ENCODE data around the gene KCNJ12.
"Not testable (repeated sequence)": the region's sequence is repeated elsewhere in the genome, so short reads cannot be mapped to it uniquely, and the experiment has no call there.

Gene KCNJ12

DNA sequence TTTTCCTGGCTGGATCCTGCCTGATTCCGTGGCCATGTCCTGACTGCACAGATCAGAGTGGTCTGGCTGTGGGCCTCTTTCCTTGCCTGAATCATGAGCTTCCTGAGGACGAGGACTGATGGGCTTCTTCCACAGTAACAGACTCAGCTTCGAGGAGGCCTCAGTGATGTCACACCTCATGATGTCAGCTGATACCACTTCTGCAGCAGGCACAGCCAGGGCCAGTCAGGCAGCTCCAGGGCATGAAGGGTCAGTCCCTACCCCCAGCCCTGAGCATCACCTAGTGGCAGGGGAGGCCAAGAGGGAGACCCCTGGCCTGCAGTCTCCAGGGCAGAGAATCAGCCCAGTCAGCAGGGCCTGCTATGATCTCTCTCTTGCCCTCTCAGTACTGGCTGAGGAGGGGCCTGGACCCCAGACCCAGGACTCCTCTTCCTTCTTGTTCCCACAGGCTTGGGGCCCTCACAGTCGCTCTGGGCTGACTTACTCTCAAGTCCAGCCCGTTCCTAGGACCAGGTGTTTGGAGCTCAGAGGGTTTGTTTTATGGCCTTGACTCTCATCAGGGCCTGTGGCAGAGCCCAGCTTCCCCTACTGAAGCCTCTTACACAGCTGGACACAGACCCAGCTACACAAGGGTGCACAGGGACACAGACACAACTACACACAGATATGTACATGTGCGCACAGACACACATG is 26.7 kb upstream of the KCNJ12 start:
- DNase-seq, result not testable (repeated sequence)

DNA sequence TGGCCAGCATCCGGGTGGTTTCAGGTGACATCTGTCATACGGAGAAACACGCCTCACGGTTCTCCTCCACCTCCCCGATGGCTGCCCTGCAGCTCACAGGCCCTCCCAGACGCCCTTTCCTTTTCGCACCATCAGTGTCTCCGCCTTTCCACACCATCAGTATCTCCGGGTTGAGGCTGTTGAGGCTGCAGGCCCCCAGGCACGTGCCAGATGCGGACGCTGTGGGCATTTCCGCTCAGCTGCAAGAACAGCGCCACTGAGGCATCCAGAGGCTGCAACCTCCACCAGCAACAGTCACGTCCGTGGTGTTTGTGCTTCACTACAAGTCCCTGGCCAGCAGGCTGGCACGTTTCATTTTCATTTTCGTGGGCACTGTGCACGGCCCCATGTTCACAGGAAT is 25.7 kb upstream of the KCNJ12 start:
- not testable (repeated sequence) for DNase-seq

DNA sequence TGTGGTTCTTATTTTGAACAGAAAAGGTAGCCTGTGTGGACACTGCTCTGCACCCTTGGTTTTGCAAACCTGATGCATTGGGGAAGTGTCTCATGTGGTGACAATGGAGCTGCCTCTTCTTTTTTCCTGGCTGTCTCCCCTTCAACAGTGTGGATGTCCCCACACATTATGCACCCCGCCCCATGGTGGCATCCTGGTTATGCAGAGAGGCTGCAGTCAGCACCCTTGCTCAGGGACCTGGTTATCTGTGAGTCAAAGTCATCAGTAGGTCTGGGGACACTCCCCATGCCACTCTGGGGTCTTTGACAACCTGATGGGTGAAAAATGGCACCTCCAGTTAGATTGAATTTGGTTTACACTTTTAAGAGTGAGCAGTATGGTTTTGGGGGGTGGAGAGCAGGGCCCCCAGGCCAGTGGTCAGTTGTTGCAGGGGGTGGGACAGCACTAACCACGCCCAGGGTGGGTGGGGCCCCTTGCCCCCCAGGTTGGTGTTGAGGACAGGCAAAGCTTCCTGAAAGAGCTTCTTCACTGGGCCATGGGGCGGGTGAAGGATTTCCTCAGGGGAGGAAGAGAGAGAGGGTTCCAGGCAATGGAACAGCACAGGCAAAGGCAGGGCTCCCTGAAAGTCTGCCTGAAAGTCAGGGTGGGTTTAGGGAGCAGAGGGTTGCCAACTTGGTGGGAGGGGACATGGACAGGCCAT is 24.6 kb upstream of the KCNJ12 start:
- no peak for DNase-seq

DNA sequence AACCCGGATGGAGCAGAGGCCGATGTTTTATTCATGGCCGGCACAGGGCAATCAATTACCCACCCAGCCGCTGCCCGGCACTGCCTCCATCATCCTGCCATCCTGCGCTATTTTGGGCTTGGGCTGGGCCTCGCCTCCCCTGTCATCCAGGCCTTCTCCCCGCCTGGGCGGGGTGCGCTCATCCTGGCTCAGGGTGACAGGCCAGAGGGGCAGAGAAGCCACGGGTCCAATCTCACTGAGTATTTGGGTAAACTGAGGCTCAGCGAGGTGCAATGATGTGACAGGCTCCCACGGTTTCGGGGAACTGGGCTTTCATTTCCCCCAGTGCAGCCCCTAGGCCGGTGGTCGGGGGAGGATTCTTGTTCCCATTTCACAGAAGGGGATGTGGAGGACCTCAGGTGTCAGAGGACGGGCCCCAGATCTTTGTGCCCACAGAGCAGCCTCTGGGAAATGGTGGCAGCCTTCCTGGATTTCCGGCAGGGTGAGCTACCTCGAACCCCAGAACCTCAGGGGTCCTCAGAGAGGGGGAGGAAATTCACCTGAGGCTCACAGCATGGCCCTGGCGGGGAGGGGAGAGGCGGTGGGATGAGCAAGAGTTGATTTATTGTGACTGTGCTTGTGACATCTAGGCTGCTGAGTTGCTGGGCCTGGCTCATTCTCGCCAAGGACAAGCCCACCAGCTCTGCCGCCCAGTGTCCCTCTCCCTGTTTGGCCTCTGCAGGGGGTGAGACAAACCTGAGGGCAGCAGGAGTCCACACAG is 23.8 kb upstream of the KCNJ12 start:
- no peak for DNase-seq

DNA sequence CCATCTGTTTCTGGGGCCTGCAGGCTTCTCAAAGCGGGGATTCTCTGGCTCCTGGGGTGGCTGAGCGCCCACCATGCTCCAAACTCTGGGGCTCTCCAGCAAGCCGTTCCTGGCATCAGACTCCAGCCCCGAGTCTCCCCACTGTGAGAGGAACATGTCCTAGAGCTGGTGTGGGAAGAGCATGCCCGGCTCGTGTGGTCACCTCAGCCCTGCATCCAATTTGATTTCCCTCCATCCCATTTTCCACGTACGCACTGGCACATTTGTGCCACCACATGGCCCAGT is 23.2 kb upstream of the KCNJ12 start:
- no peak for DNase-seq

DNA sequence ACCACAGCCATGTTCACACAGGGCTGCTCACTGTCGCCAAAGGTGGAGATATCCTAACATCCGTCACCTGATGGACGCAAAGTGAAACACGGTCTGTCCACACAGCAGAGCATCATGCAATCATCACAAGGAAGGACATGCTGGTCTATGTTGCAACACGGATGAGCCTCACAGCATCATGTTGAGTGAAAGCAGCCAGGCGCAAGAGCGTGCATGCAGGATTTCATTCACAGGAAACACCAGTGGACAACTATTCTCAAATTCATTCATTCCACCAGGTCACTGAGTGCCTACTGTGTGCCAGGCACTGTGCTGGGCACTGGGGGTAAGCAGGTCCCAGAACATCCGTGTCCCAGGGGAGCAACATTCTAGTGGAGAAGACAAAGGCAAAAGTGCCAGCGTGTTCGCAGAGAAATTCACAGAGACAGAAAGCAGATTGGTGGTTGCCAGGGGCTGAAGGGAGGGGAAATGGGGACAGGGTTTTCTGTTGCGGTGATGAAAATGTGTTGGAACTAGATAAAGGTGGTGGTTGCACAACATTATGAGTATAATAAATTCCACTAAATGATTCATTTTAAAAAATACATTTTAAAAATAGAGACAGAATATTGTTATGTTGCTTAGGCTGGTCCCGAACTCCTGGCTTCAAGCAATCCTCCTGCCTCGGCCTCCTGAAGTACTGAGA is 22.7 kb upstream of the KCNJ12 start:
- DNase-seq, result no peak

DNA sequence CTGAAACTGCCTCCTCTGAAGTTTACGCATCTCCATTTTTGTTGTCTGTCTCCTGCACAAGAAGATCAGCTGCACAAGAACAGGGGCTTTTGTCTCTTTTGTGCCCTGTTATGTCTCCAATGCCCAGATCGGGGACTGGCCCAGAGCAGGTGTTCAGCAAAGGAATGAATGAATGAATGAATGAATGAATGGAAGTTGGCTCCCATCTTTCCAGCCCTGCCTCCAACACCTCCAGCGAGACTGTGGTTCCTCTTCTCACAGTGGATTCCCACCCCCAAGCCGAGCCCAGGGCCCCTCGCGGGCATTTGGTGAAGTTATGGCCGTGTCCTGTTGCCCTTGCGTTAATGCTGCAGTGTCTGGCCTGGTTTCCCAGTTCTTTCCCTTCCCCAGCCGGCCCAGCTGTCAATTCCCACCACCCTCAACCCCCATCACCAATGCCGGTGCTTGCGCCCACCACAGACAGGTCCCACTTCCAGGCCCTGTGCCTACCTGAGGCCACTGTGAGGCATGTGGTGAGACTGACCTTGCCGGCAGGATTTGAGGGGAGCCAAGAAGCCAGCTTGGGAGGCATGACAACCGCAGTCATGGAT is 21.3 kb upstream of the KCNJ12 start:
- DNase-seq, result no peak

DNA sequence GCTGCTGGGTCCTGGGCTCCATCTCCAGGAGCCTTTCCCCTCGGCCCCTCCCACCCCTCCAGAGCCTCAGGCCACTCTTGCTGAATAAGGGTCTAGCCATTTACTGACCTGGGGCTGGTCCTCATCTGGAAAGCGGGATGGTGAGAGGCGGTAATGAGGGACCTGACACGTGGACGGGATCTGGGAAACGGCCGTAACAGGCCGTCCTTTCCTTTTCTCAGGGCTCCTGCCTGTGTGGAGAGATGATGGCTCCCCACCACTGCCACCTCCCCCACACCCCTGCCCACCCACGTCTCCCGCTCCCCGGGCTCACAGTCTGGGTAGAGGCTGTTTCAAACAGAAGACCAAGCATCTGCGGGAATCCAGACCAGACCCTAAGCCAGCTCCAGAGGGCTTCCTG is 20.6 kb upstream of the KCNJ12 start:
- DNase-seq, result no peak

DNA sequence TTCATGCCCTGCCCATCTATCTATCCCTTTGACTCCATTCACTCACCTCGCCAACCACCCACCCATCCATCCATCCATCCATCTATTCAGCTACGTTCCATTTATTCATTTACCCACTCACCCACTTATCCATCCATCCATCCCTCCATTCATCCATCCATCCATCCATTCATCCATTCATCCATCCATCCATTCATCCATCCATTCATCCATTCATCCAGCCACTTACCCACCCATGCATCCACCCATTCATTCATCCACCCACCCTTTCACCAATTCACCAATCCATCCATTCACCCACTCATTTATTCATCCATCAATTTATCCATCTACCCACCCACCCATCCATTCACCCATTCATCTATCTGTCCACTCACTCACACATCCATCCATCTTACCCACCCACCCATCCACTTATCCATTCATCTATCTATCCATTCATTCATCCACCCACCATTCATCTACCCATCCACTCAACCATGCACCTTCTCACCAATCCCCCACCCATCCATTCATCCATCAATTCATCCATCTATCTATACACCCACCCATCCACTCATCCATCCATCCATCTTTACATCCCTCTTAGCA is 19.5 kb upstream of the KCNJ12 start:
- no peak for DNase-seq

DNA sequence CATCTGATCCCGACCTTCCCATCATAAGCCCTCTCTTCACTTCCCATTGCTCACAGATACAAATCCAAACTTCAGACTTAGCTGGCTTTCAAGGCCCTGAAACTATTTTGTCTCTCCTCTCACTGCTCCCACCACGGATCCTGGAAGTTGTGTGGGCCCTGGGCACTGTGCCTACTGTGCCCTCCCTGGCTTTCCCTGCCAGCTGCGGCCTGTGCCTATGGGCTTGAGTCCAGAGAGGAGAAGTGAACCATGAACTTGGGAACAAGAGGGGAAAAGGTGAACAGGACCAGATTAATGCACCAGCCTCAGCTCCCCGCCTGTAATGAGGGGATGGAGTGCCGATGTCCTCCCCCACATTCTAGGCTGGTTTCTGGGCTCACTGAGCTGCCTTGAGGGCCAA is 18.9 kb upstream of the KCNJ12 start:
- DNase-seq, result no peak

DNA sequence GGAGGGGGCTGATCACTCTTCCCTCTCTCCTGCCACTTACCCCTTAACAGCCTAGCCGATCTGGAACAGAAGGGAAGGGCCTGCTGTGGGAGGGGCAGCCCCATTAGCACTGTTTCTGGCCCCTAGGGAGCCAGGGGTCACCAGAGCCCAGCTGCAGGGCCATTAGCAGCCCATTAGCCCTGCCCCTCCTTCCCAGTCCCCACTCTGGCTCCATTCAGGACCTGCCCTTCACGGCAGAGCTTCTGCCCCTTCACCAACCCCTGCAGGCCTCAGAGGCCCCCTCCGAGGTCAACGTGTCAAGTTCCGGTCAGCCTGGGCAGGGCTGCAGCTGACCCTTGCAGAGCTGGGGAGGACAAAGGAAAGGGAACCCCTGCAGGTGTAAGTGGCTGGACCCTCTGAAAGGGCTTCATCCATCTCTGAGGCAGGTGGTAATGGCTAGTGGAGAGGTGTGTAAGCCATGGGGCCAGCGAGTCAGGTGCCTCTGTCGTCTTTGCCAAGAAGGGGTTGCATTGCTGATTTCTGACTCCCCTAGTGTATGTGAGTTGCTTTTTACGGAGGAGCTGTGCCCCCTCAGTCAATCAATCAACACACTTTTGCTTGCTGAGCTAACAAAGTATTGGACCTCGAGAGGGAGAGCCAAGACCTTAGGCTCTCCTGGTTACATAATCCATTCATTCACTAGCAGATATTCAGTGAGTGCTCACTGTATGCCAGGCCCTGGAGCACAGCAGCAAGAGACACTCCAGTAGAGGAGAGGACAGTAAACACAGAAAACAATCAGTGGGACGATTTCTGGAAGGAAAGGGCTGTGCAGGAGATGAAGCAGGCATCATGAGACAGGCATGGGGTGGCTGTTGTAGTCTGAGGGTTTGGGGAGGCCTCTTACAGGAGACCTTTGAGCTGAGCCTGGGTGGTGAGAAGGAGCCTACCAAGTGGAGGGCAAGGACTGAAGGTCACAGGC is 18.2 kb upstream of the KCNJ12 start:
- no peak for DNase-seq

DNA sequence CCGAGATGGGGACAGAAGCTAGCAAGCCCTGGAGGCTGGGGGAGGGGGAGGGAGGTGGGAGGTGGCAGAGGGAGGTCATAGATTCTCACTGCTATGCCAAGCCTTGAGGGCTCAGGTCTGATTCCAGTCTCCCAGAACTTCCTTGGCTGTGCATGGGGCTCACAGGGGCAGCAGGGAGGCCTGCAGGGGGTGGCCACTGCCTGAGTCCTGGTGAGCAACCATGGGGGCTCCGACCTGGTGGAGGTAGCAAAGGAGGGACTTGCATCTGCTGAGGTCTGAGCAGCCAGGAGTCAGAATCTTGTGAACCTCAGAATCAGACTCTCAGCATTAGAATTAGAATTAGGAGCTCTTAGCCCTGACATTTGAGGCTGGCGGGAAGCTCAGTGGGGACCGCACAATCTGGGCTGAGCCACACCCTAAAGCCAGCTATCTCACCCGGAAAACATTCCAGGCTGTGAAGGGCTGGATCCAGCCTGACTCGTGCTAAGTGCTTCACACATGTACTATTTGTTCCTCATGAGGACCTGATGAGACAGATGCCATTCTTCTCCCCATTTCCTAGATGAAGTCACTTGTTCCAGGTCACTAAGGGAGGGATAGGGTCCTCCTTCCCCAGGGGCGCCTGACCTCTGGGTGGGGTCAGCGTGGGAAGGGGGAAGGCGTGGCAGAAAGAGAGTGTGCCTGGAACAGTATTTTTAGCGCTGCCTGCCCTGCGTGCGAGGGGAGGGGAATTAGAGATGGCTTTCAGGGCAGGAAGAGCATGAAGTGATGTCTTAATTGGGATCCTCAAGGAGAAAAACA is 17.3 kb upstream of the KCNJ12 start:
- no peak for DNase-seq

DNA sequence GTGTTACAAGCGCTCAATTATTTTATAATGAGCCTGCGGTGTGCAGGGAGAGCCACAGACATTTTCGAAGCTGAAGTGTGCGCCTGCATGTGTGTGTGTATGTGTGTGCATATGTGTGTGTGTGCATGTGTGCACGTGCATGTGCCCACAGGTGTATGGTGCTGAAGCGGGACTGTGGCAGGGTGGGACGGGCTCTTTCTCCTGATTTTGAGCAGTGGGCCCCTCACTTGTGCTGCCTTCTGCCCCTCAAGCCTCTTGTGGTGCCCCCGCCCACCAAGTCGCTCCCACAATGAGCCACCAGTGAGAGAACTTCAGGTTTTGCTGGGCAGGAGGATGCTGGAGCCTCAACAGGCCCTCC is 16.7 kb upstream of the KCNJ12 start:
- no peak for DNase-seq

DNA sequence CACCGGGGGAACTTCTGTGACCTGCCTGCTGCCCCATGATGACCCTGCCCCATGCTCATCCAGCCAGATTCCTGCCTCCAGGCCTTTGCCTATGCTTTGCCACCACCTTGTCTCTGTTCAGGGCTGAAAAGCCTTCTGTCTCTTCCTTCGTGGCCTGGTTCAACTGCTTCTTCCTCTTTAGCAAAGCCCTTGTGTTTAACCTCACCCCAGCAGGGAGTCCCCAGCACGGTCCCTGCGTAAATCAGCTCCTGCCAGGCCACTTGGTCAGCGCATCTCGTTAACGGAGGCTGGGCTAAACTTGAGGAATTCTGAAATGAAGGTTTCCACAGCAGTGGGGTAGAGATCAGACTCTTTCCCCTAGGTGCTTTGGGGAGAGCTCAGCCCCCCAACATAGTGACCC is 16.1 kb upstream of the KCNJ12 start:
- no peak for DNase-seq

DNA sequence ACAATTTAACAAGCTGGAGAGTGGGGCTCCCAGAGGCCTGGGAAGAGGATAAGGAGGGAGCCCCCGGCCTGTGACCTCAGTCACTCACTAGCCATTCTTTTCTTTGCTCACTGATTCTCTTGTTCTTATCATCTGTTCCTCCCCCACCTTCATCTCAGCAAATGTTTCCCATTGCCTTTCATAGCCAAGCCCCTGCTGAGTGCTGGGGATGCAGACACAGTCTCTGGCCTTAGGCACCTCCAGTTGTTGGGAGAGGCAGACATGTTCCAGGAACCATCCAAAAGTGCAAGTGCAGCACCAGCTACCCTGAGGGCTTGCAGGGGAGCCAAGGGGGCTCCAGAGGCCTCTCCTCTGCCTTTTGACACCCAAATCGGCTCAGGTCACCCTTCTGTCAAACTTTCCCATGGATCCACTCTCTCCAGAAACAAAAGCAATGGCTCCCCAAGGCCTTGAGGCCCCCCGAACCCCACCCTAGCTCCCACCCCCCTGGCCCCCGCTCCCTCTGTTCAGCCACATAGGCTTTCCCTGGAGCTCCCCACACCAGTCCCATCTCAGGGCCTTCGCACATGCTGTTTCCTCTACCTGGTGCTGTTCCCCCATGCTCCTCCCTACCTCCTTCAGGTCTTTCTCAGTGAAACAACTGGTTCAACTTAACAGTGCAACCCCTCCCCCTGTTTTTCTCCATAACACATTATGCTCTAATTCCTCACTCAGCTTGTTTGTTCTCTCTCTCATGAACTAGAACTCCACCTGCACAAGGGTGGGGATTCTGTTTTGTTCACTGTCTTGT is 14.9 kb upstream of the KCNJ12 start:
- DNase-seq, result no peak

DNA sequence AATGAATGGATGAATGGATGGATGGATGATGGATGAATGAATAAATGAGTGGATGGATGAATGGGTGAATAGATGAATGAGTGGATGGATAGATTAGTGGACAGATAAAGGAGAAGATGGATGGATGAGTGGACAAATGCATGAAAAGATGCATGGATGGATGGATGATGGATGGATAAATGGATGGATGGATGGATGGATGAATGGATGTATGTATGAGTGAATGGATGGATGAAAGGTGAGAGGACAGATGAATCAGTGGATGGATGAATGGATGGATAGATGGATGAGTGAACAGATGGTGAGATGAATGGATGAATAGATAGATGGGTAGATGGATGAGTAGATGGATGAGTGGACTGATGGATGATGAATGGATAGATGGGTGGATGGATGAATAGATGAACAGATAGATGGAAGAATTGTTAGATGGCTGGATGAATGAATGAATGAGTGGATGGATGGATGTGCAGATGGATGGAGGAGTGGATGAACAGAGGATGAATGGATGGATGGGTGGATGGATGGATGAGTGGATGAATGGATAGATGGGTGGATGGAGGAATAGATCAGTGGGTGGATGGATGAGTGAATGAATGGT is 13.7 kb upstream of the KCNJ12 start:
- no peak for DNase-seq

DNA sequence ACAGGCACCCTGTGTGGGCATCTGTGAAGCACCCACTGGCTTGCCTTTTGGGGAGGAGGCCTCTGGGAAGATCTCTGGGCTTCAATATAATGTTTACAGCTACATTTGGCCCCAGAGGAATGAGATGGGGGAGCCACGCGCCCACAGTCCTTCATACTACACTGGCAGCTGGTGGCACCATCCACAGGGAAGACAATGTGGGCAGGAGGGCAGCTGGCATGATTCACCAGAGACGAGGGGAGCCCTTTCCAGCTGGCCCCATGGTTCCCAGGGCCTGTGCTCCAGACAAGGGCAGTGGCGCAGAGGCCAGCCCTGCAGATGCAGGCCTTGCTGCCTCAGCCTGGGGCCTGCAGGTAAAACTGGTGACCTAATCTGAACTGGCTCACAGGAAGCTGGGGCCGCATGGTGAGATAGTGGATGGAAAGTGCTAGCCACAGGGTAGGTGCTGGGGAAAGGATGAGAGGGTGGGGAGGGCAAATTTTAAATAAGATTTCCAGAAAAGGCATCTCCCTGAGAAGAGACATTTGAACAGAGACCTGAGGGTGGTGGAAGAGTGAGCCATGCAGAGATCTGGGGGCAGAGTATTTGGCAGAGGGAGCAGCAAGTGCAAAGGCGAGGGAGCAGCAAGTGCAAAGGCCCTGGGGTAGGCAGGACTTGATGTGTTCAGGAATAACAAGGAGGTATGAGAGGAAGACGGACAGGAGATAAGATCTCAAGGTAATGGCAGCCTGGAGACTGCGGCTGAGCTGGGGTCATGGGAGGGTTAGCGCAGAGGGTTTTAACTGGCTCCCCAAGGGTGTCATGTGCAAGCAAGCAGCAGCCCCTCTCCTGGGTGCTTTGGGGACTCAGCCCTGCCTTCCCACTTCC is 12.1 kb upstream of the KCNJ12 start:
- DNase-seq, result no peak

DNA sequence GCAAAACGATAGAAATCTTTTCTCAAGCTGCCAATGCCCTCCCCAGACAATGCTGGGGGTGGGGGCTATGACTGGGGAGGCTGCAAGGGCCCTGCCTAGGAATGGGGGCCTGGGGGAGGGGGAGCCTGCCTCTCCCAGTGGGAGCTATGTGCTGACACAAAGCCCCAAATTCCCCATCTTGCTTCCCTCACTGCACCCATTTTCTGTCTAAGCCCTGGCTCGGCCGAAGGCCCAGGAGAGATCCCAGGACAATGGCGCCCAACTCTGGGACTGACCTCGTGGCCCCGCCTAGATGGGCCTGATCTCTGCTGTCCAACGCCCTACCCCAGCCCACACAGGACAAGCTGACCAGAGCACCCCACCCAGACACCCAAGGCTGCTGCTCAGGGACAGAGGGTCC is 11.1 kb upstream of the KCNJ12 start:
- DNase-seq, result no peak
